IPS DF 6.9 (cell line): Measurements from ENCODE around the gene CXCR6.
A peak's percentile ranks its signal among the peaks of the same experiment; 100 is the strongest.

Experiments used
- DNase-seq: peaks from one replicate; pipeline ENCODE4 v3.0.0-alpha.2; 2013; ENCODE audit warnings: low read depth, low spot score
- H3K27ac ChIP-seq: one replicate; pipeline ENCODE4 v1.5.1; 2013; ENCODE audit warnings: low read length, control low read depth
- H3K27me3 ChIP-seq: 2 replicates; pipeline ENCODE4 v1.6.1; 2013; ENCODE audit warnings: mild to moderate bottlenecking, low read length; ENCODE audit not compliant: control insufficient read depth, insufficient read depth
- H3K36me3 ChIP-seq: 2 replicates; pipeline ENCODE4 v1.6.1; 2013; ENCODE audit warnings: low read length; ENCODE audit not compliant: control insufficient read depth, insufficient read depth
- H3K4me1 ChIP-seq: 2 replicates; pipeline ENCODE4 v1.6.1; 2013; ENCODE audit warnings: low read length; ENCODE audit not compliant: control insufficient read depth, insufficient read depth
- H3K4me3 ChIP-seq: 2 replicates; pipeline ENCODE4 v1.5.1; 2013; ENCODE audit warnings: mild to moderate bottlenecking, low read length
- H3K9me3 ChIP-seq: 2 replicates; pipeline ENCODE4 v1.6.1; 2013; ENCODE audit warnings: low read length, inconsistent platforms; ENCODE audit not compliant: control insufficient read depth, insufficient read depth
- whole genome bisulfite sequencing: extraction: QIAGEN DNeasy Blood & Tissue Kit; methylation state at CpG from one replicate; pipeline ENCODE4 v1.1.7; 2013; ENCODE audit warnings: mixed read lengths, missing lambda C conversion rate; ENCODE audit not compliant: insufficient read length, insufficient coverage; 5-methylcytosine and 5-hydroxymethylcytosine counted together

CXCR6 gene

GRCh38 chr3:45938864-45939263, 4.4 kb upstream of the CXCR6 start:
- H3K9me3 ChIP-seq, result no peaks in the 10 kb centered on the region
- no peak overlapping the region for H3K27ac ChIP-seq
- H3K36me3 ChIP-seq, result peaks cover 4% of the 10 kb centered on the region; the same call in 1 of the 2 replicates
- DNase-seq, result peak; percentile 85
- H3K4me3 ChIP-seq, result no peak overlapping the region
- H3K27me3 ChIP-seq, result no peaks in the 10 kb centered on the region
- no peaks in the 10 kb centered on the region for H3K4me1 ChIP-seq
- no CpG with 5 or more reads among the region's 4 CpGs for WGBS

- Histone ChIP-seq H3K36me3 (peaks cover 4% of the 10 kb centered on the region; the same call in 1 of the 2 replicates), H3K27me3 (no peaks in the 10 kb centered on the region), H3K27ac (no peak overlapping the region), H3K4me3 (no peak overlapping the region), H3K4me1 (no peaks in the 10 kb centered on the region), H3K9me3 (no peaks in the 10 kb centered on the region)
- no peak for DNase-seq
- WGBS, result no CpG with 5 or more reads among the region's 5 CpGs
These were observed 3.9 kb upstream of the CXCR6 start for GRCh38 chr3:45939341-45939771.

- Histone ChIP-seq H3K27ac (no peak overlapping the region), H3K4me3 (no peak overlapping the region), H3K27me3 (no peaks in the 10 kb centered on the region), H3K36me3 (peaks cover 4% of the 10 kb centered on the region; the same call in 1 of the 2 replicates), H3K9me3 (no peaks in the 10 kb centered on the region), H3K4me1 (no peaks in the 10 kb centered on the region)
- WGBS, result no CpG with 5 or more reads among the region's 7 CpGs
- DNase-seq, result no peak
These were observed 3.1 kb upstream of the CXCR6 start for GRCh38 chr3:45940004-45940780.

- Histone ChIP-seq H3K9me3 (no peaks in the 10 kb centered on the region), H3K4me3 (no peak overlapping the region), H3K27me3 (no peaks in the 10 kb centered on the region), H3K4me1 (no peaks in the 10 kb centered on the region), H3K36me3 (peaks cover 4% of the 10 kb centered on the region; the same call in 1 of the 2 replicates), H3K27ac (no peak overlapping the region)
- DNase-seq, result no peak
- no CpG with 5 or more reads among the region's 6 CpGs for WGBS
These were observed 2.4 kb upstream of the CXCR6 start for GRCh38 chr3:45940781-45941365.

- no peaks in the 10 kb centered on the region for H3K27me3 ChIP-seq
- no peak overlapping the region for H3K27ac ChIP-seq
- WGBS, result no CpG with 5 or more reads among the region's 6 CpGs
- H3K36me3 ChIP-seq, result peaks cover 7% of the 10 kb centered on the region; the same call in 1 of the 2 replicates
- no peak overlapping the region for H3K4me3 ChIP-seq
- no peaks in the 10 kb centered on the region for H3K4me1 ChIP-seq
- H3K9me3 ChIP-seq, result no peaks in the 10 kb centered on the region
- DNase-seq, result no peak
These were observed 1.0 kb upstream of the CXCR6 start for GRCh38 chr3:45942051-45942825.

GRCh38 chr3:45944830-45945620, 1.8 kb downstream of the CXCR6 start:
- DNase-seq, result no peak
- H3K4me1 ChIP-seq, result no peaks in the 10 kb centered on the region
- no peaks in the 10 kb centered on the region for H3K27me3 ChIP-seq
- H3K9me3 ChIP-seq, result no peaks in the 10 kb centered on the region
- no CpG with 5 or more reads among the region's 5 CpGs for WGBS
- no peak overlapping the region for H3K27ac ChIP-seq
- peaks cover 13% of the 10 kb centered on the region for H3K36me3 ChIP-seq
- H3K4me3 ChIP-seq, result no peak overlapping the region

- Histone ChIP-seq H3K27ac (no peak overlapping the region), H3K36me3 (peaks cover 13% of the 10 kb centered on the region), H3K4me3 (no peak overlapping the region), H3K27me3 (no peaks in the 10 kb centered on the region), H3K9me3 (no peaks in the 10 kb centered on the region), H3K4me1 (no peaks in the 10 kb centered on the region)
- DNase-seq, result no peak
- no CpG with 5 or more reads among the region's 1 CpG for WGBS
These were observed 3.0 kb downstream of the CXCR6 start for GRCh38 chr3:45946307-45946706.

GRCh38 chr3:45946875-45947274, 3.6 kb downstream of the CXCR6 start:
- H3K27me3 ChIP-seq, result no peaks in the 10 kb centered on the region
- H3K36me3 ChIP-seq, result peaks cover 19% of the 10 kb centered on the region
- H3K4me1 ChIP-seq, result no peaks in the 10 kb centered on the region
- H3K9me3 ChIP-seq, result no peaks in the 10 kb centered on the region
- no peak overlapping the region for H3K4me3 ChIP-seq
- no peak overlapping the region for H3K27ac ChIP-seq
- WGBS, result no CpG with 5 or more reads among the region's 3 CpGs
- no peak for DNase-seq

- H3K4me3 ChIP-seq, result no peak overlapping the region
- no peaks in the 10 kb centered on the region for H3K27me3 ChIP-seq
- H3K4me1 ChIP-seq, result no peaks in the 10 kb centered on the region
- H3K36me3 ChIP-seq, result peaks cover 20% of the 10 kb centered on the region
- no CpG with 5 or more reads among the region's 3 CpGs for WGBS
- no peaks in the 10 kb centered on the region for H3K9me3 ChIP-seq
- no peak for DNase-seq
- H3K27ac ChIP-seq, result no peak overlapping the region
These were observed 4.1 kb downstream of the CXCR6 start for GRCh38 chr3:45947361-45947760.

- peaks cover 24% of the 10 kb centered on the region for H3K36me3 ChIP-seq
- no peaks in the 10 kb centered on the region for H3K4me1 ChIP-seq
- no peaks in the 10 kb centered on the region for H3K27me3 ChIP-seq
- no peak overlapping the region for H3K27ac ChIP-seq
- WGBS, result no CpG with 5 or more reads among the region's 6 CpGs
- H3K9me3 ChIP-seq, result no peaks in the 10 kb centered on the region
- no peak for DNase-seq
- H3K4me3 ChIP-seq, result no peak overlapping the region
These were observed 5.1 kb downstream of the CXCR6 start for GRCh38 chr3:45948311-45948781.
